Cardiac septum (tissue), 1 donor: ENCODE results near the gene EIF2D. TPM values are rescaled to one million over a fixed set of nuclear protein-coding genes. Genes with fewer than 3 reads are reported as not detected.

ENCODE experiments used
- DNase-seq: peaks from one replicate; pipeline ENCODE4 v3.0.0-alpha.2; 2020; ENCODE audit warnings: low spot score
- intact Hi-C: fragments of 100-400 bp; cut with DNase I; formaldehyde crosslinking; loops from one replicate; pipeline ENCODE4 v1.14.0; 2022
- total RNA-seq: library from RNA; stranded (reverse); fragmentation: NEBNext Ultra II Directional; extraction: Animal tissue kit (Norgen Biotek cat#: 25700); gene quantifications from one replicate; pipeline ENCODE4 v1.2.1, GENCODE V29; 2021
- donor health status: DM: no; HTN: no; CAD: no.

The EIF2D gene
- total RNA-seq, 1 donor from 2014 or later, result 27.8 TPM

DNA sequence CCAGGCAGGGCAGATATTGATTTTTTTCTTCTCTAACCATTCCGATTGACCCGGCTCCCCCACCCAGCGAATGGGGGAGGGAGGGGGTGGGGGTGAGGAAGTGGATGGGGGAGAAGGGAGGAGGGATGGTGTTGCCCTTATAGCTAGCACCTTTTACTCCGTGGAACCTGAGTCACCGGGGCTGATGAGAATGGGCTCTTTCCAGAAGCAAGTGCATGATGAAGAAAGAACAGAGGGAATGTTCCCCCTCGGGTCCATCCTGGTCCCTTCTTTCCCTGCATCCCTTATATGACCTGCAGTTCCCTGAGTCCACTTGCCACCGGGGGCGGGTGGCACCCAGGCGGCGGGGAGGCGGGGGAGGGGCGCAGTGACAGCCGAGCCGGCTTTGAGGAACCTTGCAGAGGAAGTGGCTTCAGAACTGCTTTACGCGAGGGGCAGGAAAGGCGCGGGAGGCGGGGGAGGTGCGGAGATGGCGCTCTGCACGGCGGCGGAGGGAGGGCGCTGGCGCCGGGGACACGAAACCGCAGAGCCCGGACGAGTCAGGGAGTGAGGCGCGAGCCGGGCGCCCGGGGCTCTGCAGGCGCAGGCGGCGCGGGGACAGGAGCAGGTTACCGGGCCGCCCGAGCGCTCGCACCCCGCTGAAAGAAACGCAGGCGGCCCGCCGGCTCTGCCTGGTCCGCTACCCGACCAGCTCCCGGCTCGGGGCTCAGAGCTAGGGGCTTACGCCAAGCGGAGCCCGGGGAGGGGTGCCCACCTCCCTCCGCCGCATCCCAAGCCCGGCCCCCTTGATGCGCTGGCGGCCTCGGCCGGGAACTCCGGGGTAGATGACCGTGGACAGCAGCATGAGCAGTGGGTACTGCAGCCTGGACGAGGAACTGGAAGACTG, 55.3 kb downstream of the EIF2D start:
- intact Hi-C loops, result loop anchor here (2.0 kb wide), 1 partner anchor 22 kb away; no protein-coding TSS in a partner anchor
- DNase-seq, result peak; percentile 96

DNA sequence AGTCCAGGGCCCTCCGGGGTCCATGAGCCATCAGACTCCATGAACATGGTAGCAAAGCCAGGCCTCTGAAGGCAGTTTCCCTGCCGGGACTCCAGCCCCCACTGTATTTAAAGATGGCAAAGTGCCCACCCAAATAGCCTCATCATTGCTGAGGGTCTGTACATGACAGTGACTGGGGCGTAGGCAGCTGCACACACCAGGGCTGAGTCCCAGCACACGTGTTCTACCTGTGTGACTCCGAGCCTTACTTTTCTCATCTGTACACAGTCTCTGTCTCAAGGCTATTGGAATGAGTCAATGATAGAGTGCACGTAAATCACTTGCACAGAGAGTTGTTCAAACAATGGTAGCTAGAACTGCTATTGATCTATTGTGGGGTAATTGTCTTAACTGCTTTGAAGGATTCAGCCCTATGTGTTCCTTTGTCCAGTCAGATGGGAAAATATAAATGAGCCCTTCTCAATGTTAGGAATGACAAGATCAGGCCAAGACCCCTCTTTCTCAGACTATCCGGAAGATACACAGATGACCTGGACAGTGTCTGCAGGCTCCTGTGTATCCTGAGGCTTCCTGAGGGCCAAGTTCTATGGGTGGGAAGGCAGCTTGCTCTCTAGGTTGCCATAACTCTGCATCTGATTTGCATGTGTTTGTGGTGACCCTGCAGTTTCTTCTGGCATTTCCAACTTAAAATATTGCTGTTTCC, 56.1 kb downstream of the EIF2D start:
- no peak for DNase-seq
- intact Hi-C loops, result loop anchor here (2.0 kb wide), 1 partner anchor 23 kb away; no protein-coding TSS in a partner anchor

DNA sequence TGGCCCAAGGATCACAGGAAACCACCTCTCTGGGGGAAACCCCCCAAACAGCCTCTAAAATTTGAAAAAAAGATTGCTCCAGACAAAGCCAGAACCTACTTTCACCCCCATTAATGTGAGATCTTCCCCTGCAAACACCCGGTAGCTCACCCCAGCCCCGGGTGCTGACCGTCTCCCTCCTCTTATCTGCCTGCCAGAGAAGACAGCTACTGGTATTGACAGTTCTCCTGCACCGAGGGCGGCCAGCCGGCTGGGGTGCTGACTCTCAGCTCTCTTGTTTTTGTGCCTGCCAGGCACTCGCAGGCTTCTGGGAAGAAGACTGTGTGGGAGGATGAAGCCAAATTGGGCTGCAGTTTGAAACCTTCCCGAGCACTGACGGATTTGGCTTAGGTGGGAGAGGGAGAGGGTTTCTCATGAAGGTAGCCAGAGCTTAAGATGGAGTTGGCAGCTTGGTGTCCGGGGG, 56.8 kb downstream of the EIF2D start:
- DNase-seq, result peak; percentile 85
- intact Hi-C loops, result no loop called here

DNA sequence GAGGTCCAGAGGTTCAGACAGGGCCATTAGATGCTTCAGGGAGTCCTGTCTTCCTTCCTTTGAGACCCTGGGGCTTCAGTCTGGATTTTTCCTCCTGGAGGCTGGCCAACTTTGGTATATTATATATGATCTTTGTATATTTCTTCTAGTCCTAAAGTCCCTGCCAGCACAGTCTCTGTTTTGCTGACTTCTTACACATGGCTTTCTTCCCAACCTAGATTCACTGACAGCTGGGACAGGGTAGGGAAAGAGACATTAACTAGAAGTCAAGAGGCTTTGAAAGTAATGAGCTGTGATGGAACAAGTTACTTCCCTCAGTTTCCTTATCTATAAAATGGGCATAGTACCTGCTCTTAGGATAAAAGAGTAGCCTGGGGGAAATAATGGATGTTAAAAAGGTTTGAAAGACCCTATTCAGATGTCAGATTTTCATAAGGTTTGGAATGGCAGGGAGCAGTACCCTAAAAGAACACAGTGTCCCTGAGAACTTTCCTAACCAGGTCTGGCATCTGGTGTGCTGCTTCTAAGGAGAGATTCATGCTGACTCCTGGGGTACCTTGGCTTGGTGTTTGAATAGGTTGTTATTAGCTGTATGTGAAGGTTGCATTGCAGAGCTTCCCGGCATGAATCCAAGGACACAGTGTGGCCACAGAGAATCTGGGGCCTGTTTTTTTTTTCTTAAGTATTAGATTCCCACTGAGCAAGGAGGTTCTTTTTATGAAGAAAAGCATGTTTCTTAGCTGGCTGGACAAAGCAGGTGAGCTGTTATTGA, 57.4 kb downstream of the EIF2D start:
- intact Hi-C loops, result no loop called here
- no peak for DNase-seq

DNA sequence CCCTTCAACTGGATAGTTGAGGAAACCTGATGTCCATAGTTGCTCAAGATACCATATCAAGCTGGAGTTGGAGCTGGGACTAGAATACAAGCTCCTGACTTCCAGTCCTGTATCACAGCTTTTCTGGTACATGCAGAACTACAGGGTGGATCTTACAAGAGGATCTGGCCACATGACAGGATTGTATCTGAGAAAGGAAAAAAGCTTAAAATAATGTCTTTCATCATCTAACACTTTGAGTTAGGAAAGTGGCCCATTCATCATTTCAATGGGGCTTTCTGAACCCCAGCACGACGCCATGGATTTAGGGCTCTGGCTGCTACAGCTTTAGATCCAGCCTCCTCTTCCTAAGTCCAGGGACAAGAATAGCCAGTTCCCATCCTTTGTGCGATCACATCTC, 58.1 kb downstream of the EIF2D start:
- no peak for DNase-seq
- intact Hi-C loops, result no loop called here

DNA sequence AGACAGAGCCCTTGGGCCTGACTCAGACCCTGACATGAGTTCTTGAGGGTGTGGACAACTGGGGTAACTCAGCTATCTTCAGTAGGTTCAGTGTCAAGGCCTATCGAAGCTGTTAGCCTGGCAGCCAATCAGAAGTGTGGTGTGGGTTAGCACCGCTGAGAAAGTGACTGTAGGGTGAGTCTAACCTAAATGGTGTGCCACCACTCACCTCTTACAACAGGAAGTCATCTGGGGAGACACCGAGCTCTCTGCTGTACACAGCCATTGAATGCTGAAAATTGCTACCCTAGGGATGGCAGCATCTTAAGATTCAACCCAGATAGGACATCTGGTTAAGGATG, 60.3 kb downstream of the EIF2D start:
- intact Hi-C loops, result no loop called here
- no peak for DNase-seq

DNA sequence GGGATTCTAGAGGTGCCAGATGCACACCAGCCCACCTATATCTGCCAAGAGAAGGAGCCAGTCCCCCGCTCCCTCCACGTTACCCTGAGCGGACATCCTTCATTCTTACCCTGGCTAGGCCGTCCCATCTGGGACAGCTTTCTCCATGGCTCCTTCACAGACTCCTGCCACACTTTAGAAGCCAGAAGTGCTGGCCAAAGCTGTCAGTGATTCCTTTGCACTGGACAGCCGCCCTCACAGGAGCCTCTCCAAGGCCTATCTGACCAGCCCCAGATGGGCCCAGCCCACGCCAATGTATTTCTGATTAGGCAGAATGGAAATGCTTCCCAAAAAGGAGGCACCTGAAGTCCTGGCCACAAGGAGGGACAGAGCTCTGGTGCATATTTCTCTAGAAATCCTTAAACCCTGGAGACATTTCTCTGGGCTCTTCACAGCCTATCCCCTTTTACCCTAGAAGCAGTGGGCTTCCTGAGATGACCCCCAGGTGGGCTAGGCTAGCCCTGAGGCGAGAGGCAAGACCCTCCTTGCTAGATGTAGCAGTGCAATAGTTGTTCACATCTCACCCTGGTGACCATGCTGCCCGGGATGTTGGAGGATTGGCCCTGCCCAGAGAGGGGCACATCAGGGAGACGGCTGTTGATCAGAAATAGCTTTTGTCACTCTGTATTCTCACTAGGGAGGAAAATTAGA, 60.8 kb downstream of the EIF2D start:
- no peak for DNase-seq
- intact Hi-C loops, result no loop called here

DNA sequence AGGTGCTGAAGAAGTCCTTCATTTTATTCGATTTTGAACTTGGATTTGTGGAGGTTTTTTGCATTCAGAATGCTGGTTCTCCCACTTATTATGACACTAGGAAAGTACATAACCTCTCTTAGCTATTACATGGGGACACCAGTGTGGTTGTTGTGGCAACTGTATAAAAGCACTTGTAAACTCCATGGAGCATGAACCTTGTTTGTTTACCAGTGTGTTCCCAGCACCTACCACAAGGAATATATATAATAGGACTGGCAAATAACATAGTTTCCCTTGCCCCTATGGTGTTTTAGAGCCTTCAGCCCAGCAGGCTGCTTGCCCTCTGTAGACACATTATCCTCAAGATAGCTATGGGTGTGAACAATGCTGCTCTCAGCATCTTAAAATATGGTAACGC, 61.8 kb downstream of the EIF2D start:
- DNase-seq, result no peak
- intact Hi-C loops, result no loop called here

DNA sequence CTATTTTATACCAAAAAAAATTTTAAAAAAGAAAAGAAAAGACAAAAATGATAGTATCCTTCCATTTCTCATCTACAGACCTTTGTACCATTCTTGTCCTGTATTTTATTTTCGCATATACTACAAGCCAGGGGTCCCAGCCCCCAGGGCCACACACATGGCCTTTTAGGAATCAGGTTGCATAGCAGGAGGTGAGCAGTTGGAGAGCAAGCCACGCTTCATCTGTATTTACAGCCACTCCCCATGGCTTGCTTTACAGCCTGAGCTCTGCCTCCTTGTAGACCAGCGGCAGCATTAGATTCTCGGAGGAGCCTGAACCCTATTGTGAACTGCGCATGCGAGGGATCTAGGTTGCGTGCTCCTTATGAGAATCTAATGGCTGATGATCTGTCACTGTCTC, 65.2 kb downstream of the EIF2D start:
- intact Hi-C loops, result no loop called here
- no peak for DNase-seq

DNA sequence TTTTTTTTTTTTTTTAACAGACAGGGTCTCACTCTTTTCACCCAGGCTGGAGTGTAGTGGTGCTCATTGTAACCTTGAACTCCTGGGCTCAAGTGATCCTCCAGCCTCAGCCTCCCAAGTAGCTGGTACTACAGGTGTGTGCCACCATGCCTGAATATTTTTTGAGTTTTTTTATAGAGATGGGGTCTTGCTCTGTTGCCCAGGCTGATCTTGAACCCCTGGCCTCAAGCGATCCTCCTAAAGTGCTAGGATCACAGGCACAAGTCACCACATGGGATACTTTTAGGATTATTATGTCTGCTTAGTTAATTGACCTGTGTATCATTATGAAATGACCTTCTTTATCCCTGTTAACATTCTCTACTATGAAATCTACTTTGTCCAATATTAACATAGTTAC, 66.9 kb downstream of the EIF2D start:
- DNase-seq, result no peak
- intact Hi-C loops, result loop anchor here (2.0 kb wide), 1 partner anchor 55 kb away; no protein-coding TSS in a partner anchor

DNA sequence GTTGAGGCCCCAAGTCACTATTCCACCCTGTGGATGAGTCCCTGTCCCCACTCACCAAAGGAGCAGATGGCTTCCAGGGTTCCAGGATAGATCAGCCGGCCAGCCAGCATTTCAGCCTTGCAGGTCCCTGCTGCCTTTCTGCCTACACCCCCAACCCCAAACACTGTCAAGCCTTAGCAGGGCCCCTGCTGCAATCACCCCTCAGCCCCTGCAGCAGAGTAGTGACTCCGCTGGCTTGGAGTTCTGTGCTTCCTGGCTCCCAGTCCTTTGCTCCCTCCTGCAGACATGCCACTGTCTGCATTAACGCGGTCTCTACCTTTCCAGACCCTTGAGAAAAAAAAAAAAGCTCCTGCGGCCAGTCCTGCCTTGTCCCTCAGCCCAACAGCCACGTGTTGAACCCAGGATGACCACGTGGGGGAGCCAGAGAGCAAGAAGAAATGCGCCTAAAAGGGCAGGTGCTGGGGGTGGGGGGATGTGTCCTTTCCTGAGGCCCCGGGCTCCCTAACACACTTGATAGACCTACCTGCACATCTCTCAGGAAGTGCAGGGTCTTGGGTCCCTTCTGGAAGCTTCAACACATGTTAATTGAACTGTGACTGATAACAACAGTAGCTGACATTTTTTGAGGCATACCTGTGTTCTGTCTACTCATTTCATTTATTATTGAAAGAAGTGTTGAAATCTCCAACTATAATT, 67.6 kb downstream of the EIF2D start:
- intact Hi-C loops, result loop anchor here (1.0 to 2.0 kb wide), 2 partner anchors 39 to 54 kb away; no protein-coding TSS in a partner anchor
- peak; percentile 85 for DNase-seq

Other genes with a start within 250 kb of the EIF2D start
- 0.97 TPM for gene IKBKE, start 142.0 kb downstream of the EIF2D start, total RNA-seq
- 15.5 TPM for gene RASSF5, start 104.9 kb downstream of the EIF2D start, total RNA-seq
- 11.3 TPM for gene DYRK3, start 23.1 kb upstream of the EIF2D start, total RNA-seq
- 242 TPM for gene MAPKAPK2, start 72.4 kb upstream of the EIF2D start, total RNA-seq
- not detected for gene IL19, start 158.3 kb upstream of the EIF2D start, total RNA-seq
- gene IL10, start 160.0 kb upstream of the EIF2D start, total RNA-seq, result 0.43 TPM